ENCODE measurements around the gene PITPNC1. TPM values are rescaled to one million over a fixed set of nuclear protein-coding genes. Genes with fewer than 3 reads are reported as not detected.

Gene PITPNC1
- total RNA-seq, 1 experiment from 2014 or later, result 22.3 TPM

DNA sequence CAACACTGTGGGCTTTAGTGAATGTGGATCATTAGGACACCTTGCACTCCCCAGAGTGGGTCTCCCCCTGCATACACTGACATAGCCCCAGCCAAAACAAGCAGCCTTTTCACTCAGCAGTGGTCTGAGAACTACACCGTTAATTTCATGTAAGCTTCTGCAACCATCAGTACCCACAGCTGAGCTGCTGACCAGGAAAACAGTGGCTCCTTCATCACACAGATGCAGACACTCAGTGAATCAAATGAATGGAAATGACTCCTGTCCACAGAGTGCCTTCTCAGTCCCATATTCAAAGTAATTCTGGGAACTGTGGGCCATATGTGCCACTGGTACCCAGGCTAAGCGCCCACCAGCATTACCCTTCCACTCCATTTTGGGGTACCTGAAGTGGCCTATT is 301.3 kb downstream of the PITPNC1 start:
- DNase-seq, result no peak
- H3K4me3 ChIP-seq (ENCODE audit: insufficient read depth, low read depth, low read length), result no peak overlapping the region
- no peaks in the 10 kb centered on the region; the same call in 1 of the 2 replicates for H3K36me3 ChIP-seq (replicated peaks; ENCODE audit: control insufficient read depth, insufficient read depth, low read length)
- H3K27me3 ChIP-seq (ENCODE audit: control insufficient read depth, insufficient read depth, low read length), result no peaks in the 10 kb centered on the region

DNA sequence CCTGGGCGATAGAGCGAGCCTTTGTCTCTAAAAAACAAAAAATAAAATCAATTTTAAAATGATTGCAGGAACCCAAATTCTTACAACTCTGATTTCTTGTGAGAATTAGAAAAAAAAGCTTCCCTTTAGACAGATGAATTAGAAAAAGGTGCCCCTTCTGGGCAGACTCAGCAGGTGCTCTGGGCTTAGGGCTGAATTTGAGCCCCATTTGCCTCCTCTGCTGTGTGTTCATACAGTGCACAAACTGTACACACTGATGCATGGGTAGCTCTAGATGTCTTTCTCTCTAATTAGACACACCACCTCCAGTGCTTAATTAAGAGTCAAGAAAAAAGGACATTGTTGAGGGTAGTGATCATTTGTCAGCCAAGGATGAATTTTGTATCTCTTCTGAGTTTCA is 302.1 kb downstream of the PITPNC1 start:
- Histone ChIP-seq H3K4me3 (ENCODE audit: insufficient read depth, low read depth, low read length) (no peak overlapping the region), H3K36me3 (replicated peaks; ENCODE audit: control insufficient read depth, insufficient read depth, low read length) (no peaks in the 10 kb centered on the region; the same call in 1 of the 2 replicates), H3K27me3 (ENCODE audit: control insufficient read depth, insufficient read depth, low read length) (no peaks in the 10 kb centered on the region)
- no peak for DNase-seq

DNA sequence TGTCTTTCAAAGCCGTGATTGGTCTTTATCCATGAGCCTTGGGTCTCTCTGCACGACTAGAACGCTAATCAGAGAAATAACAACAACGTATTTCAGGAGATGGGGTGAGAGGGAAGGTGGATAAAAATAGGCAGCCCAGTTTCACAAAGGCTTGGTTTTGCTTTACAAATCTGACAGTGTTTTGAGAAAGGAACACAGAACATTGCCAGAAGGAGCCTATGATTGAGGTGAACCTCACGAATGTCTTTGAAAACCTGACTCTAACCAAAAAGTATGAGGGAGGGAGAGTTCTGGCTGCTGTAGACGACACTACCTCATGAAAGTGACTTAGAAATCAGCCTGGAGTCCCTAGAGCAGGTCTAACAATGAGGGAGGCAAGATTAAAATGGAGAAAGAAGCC is 302.6 kb downstream of the PITPNC1 start:
- Histone ChIP-seq H3K4me3 (ENCODE audit: insufficient read depth, low read depth, low read length) (no peak overlapping the region), H3K27me3 (ENCODE audit: control insufficient read depth, insufficient read depth, low read length) (no peaks in the 10 kb centered on the region), H3K36me3 (replicated peaks; ENCODE audit: control insufficient read depth, insufficient read depth, low read length) (no peaks in the 10 kb centered on the region; the same call in 1 of the 2 replicates)
- no peak for DNase-seq

DNA sequence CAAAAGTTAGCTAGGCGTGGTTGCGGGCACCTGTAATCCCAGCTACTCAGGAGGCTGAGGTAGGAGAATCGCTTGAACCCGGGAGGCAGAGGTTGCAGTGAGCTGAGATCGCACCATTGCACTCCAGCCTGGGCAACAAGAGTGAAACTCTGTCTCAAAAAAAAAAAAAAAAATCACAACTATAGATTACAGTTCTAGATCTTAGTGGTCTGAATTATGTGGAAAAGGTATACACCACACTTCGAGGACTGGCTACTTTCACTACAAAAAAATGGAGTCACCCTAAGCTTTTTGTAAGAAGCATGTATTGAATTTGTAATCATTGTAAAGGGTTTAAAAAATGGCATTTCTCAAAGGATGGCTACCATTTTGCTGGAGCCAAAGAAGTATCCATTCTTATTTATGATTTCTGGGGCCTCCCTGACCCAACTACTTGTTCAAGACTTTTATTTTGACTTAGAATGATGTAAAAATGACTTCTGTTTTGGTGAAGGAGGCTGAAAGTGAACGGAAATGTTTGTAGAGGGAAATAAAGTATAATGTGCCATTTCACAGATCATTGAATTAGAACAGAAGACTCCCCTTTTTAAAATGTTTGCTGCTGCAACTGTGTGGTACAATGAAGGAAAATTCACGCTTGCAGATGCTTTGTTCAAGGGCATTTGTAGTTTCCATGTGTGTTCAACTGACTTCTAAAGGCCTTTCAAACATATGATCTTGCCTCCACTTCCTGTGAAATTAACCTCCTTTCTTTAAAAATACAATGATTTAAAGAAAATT is 303.6 kb downstream of the PITPNC1 start:
- Histone ChIP-seq H3K27me3 (ENCODE audit: control insufficient read depth, insufficient read depth, low read length) (no peaks in the 10 kb centered on the region), H3K4me3 (ENCODE audit: insufficient read depth, low read depth, low read length) (no peak overlapping the region), H3K36me3 (replicated peaks; ENCODE audit: control insufficient read depth, insufficient read depth, low read length) (no peaks in the 10 kb centered on the region; the same call in 1 of the 2 replicates)
- DNase-seq, result no peak

DNA sequence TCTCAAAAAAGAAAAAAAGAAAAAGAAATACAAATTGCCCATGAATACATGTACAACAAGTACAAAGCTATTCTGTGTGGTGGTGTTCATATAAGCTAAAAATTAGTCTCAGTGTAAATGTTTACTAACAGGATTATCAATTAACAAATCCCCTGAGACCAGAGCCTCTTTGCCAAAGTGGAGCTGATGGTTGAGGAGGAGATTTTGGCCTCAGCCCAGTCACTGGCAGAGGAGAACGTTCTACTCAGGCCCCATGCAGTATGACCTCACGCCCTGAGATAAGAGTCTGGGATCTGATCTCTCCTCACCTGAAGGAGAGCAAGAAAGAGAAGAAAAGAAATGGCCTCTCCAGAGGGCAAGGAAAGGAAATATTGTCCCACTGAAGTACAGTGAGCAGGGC is 305.1 kb downstream of the PITPNC1 start:
- DNase-seq, result no peak
- no peak overlapping the region for H3K4me3 ChIP-seq (ENCODE audit: insufficient read depth, low read depth, low read length)
- H3K36me3 ChIP-seq (replicated peaks; ENCODE audit: control insufficient read depth, insufficient read depth, low read length), result no peaks in the 10 kb centered on the region; the same call in 1 of the 2 replicates
- H3K27me3 ChIP-seq (ENCODE audit: control insufficient read depth, insufficient read depth, low read length), result no peaks in the 10 kb centered on the region

DNA sequence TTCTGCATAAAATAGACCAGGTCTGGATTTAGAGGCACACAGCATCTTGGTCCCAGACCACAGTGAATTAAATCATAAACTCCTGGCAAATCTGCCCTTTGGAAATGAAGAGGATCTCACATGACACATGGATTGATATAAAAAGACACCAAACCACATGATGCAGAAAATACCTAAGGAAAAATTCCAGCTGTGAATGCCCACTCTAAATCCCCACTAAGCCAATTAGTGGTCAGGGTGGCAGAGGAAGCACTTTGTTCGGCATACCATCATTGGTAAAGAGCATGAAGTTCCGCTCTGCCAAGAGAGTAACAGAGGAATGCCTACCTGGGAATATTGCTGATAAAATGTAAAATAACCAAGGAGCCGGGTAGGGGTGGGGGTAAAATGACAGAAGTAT is 308.3 kb downstream of the PITPNC1 start:
- no peaks in the 10 kb centered on the region for H3K36me3 ChIP-seq (replicated peaks; ENCODE audit: control insufficient read depth, insufficient read depth, low read length)
- DNase-seq, result no peak
- H3K4me3 ChIP-seq (ENCODE audit: insufficient read depth, low read depth, low read length), result no peak overlapping the region
- H3K27me3 ChIP-seq (ENCODE audit: control insufficient read depth, insufficient read depth, low read length), result no peaks in the 10 kb centered on the region

DNA sequence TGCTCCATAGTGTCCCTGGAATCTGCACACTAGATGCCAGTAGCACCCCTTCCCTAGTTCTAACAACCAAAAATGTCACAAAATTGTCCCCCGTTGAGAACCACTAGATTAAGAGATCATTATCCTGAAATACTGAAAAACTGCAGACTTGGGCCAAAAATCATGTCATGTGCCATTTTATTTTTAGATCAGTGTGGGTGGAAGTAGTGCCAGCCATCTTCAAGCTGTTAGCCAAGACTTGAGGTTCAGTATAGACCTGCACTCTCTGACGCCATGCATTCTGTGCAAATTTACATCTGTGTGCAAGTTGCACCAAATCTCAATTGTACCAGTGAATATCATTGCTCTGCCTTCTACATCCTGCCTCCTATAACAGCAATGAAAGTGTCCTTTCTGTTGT is 309.2 kb downstream of the PITPNC1 start:
- Histone ChIP-seq H3K27me3 (ENCODE audit: control insufficient read depth, insufficient read depth, low read length) (no peaks in the 10 kb centered on the region), H3K36me3 (replicated peaks; ENCODE audit: control insufficient read depth, insufficient read depth, low read length) (no peaks in the 10 kb centered on the region), H3K4me3 (ENCODE audit: insufficient read depth, low read depth, low read length) (no peak overlapping the region)
- DNase-seq, result no peak

DNA sequence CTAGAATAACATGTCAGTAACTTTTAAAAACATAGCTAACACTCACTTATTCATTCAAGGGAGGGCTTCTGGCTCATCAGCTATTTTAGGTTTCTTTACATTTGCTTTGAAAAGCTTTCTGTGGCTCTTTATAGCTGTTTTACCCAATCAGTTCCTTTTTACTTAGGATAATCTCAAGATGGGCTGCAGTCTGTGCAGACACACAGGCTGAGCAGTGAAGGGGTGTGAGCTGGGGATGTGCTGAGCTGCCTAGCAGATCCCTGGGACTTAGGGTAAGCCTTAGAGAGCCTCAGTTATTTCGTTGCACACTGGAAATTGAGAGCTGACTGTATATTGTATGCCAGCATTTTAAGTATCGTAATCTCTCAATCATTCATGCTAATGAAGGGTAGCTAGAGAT is 310.4 kb downstream of the PITPNC1 start:
- Histone ChIP-seq H3K4me3 (ENCODE audit: insufficient read depth, low read depth, low read length) (no peak overlapping the region), H3K27me3 (ENCODE audit: control insufficient read depth, insufficient read depth, low read length) (no peaks in the 10 kb centered on the region), H3K36me3 (replicated peaks; ENCODE audit: control insufficient read depth, insufficient read depth, low read length) (no peaks in the 10 kb centered on the region; the same call in 1 of the 2 replicates)
- no peak for DNase-seq

DNA sequence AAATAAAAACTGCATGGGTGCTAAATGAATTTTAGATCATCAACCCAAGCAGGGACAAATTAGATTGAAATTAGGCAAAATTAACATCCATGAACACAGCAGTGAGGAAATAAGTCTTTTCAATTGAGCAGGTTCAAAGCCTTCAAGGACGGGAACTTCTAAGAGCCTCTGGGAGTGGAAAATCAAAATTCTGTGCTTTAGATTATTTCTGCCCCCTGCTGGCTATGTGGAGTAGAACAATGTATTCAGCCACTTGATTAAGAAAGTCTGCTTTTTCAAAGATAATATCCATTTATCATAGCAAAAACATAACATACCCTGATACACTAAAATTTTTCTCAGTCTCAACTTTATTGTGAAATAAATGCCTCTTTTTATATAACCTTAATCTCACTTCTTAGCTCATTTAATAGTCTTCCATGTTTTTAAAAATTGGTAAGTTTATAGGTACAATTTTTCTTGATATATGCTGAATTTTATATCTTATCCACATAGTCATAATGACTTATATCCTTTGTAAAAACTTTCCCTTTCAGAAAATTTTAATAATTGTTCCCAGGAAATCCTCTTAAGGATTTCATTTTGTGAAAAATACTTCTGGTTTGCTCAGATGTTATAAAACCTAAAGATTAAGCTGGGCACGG is 312.6 kb downstream of the PITPNC1 start:
- H3K4me3 ChIP-seq (ENCODE audit: insufficient read depth, low read depth, low read length), result no peak overlapping the region
- H3K27me3 ChIP-seq (ENCODE audit: control insufficient read depth, insufficient read depth, low read length), result no peaks in the 10 kb centered on the region
- peak; percentile 71 for DNase-seq
- H3K36me3 ChIP-seq (replicated peaks; ENCODE audit: control insufficient read depth, insufficient read depth, low read length), result no peaks in the 10 kb centered on the region; the same call in 1 of the 2 replicates

DNA sequence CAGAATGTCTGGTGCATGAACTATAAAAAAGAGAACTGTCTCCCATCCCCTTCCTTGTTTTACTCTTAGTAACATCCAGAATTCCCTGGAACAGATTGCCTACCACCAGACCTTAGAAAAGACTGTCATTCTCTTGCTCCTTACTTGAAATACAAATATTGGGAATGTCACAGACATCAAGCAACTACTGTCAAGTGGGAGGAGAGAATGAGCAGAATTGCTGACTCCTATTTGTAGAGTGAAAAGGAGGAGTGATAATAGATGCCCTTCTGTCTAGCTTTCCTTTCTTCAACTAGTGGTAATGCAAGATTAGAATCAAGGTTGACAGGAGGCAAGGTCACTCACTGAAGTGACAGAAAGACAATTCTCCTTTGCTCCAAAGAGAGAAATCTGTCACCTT is 316.7 kb downstream of the PITPNC1 start:
- no peak for DNase-seq
- no peak overlapping the region for H3K4me3 ChIP-seq (ENCODE audit: insufficient read depth, low read depth, low read length)
- H3K36me3 ChIP-seq (replicated peaks; ENCODE audit: control insufficient read depth, insufficient read depth, low read length), result no peaks in the 10 kb centered on the region; the same call in 1 of the 2 replicates
- H3K27me3 ChIP-seq (ENCODE audit: control insufficient read depth, insufficient read depth, low read length), result no peaks in the 10 kb centered on the region

DNA sequence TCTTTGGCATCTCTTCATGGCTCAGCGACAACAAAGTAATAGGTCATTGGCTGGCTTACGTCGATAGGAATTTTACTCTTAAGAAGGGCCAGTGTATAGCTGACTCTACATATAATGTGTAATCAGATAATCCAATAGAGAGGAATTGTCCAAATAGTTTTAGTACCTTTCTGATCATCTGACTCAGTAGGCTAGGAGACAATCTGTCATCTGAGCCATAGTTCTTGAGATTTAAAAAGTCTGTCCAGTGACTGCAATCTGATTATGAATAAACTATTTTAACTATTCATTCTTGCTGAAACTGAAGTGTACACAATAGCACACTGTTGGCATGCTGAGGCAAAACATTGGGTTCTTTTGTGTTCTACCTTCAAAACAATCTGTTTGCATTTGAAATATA is 319.3 kb downstream of the PITPNC1 start:
- Histone ChIP-seq H3K36me3 (replicated peaks; ENCODE audit: control insufficient read depth, insufficient read depth, low read length) (no peaks in the 10 kb centered on the region; the same call in 1 of the 2 replicates), H3K27me3 (ENCODE audit: control insufficient read depth, insufficient read depth, low read length) (no peaks in the 10 kb centered on the region), H3K4me3 (ENCODE audit: insufficient read depth, low read depth, low read length) (no peak overlapping the region)
- no peak for DNase-seq

DNA sequence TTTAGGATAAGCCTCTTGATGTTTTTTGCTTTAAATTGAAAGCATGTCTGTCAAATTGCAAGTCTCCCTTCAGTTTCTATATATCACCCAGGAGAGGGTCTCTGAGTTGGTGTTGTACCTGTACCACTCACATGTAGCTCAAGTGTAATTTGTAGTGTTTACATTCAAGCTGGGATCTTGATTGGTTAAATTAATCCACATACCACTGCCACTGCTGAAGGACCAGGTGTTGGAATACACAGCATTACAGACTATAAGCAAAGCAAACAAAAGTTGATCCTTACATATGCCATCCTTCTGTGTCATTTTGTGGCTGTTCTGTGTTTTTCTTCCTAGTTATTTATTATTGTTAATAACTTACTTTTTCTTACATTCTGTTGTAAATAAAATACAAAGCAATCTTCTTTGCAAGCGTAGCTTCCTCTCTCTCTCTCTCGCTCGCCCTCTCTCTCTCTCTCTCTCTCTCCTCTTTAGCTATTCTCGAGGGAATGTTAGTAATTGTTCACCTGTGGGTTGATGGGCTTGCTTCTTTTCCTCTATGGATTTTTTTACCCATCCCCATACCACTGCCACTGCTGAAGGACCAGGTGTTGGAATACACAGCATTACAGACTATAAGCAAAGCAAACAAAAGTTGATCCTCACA is 319.9 kb downstream of the PITPNC1 start:
- no peaks in the 10 kb centered on the region; the same call in 1 of the 2 replicates for H3K36me3 ChIP-seq (replicated peaks; ENCODE audit: control insufficient read depth, insufficient read depth, low read length)
- no peaks in the 10 kb centered on the region for H3K27me3 ChIP-seq (ENCODE audit: control insufficient read depth, insufficient read depth, low read length)
- no peak overlapping the region for H3K4me3 ChIP-seq (ENCODE audit: insufficient read depth, low read depth, low read length)
- DNase-seq, result no peak

DNA sequence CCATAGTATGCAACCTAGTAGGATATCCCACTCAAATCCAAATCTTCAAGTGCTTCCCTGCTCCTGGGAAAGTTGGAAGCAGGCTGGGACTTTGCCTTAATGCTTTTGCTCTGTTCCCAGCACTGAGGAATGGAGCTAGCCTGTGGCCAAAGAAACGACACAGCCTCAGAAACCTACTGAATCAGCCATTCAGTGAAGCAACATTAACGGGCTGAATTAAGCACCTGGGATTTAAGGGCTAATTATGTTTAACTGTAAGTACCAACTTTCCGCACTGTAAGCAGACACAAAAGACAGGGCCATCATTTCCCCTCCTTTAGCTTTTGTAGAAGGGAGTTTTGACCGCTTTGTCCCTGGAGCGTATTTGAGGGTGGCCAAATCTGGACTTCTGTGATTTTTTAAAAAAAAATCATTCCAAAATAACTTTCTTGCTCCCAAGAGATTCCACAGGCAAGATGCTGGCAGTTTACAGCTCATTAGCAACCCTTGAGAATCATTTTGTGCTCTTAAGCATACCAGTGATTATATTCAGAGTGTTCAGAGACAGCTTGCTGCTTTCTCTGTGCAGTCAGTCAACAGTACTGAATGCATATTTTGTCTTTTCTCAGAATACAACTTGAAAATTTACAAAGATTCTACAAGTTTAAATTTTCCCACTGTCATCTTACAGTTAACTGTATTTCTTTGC is 323.1 kb downstream of the PITPNC1 start:
- no peaks in the 10 kb centered on the region for H3K27me3 ChIP-seq (ENCODE audit: control insufficient read depth, insufficient read depth, low read length)
- H3K36me3 ChIP-seq (replicated peaks; ENCODE audit: control insufficient read depth, insufficient read depth, low read length), result no peaks in the 10 kb centered on the region
- no peak overlapping the region for H3K4me3 ChIP-seq (ENCODE audit: insufficient read depth, low read depth, low read length)
- no peak for DNase-seq

DNA sequence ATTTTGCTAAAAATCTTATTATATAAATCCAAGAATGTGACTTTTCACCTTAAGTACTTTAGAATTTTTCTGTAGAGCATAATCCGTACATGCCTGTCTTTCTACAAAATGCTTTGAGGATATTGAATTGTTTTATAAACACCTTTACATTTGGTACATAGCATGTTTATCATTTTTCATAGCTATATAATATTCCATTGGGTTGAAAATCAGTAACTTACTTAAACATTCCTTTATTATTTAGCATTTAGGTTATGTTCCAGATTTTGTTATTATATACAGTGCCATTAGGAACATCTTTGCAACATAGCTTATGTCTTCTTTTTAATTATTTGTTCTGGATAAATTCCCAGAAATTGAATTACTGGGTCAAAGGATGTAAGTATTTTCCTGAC is 323.6 kb downstream of the PITPNC1 start:
- no peaks in the 10 kb centered on the region for H3K36me3 ChIP-seq (replicated peaks; ENCODE audit: control insufficient read depth, insufficient read depth, low read length)
- DNase-seq, result no peak

More for the DNA sequence above, 323.6 kb downstream of the PITPNC1 start:
- no peaks in the 10 kb centered on the region for H3K27me3 ChIP-seq (ENCODE audit: control insufficient read depth, insufficient read depth, low read length)
- no peak overlapping the region for H3K4me3 ChIP-seq (ENCODE audit: insufficient read depth, low read depth, low read length)
